ENCODE results near the gene IPO8.

IPO8 gene

GRCh38 chr12:30585877-30586276 is 109.8 kb downstream of the IPO8 start:
- no peak overlapping the region for H3K4me3 ChIP-seq (ENCODE audit: low read depth, low read length)
- in situ Hi-C loops (cut with HindIII; ENCODE audit: low sequenced_read_pairs) = no loop called here
- no peak for TF ChIP-seq CTCF (IDR thresholded peaks at IDR 0.05; ENCODE audit: low read depth, low read length)
- no peak for DNase-seq (ENCODE audit: low read depth, low spot score)

GRCh38 chr12:30582943-30583342 is 112.7 kb downstream of the IPO8 start:
- H3K4me3 ChIP-seq (ENCODE audit: low read depth, low read length) = no peak overlapping the region
- no peak for DNase-seq (ENCODE audit: low read depth, low spot score)
- TF ChIP-seq CTCF (IDR thresholded peaks at IDR 0.05; ENCODE audit: low read depth, low read length) = no peak
- in situ Hi-C loops (cut with HindIII; ENCODE audit: low sequenced_read_pairs) = no loop called here

GRCh38 chr12:30580344-30580743 is 115.3 kb downstream of the IPO8 start:
- DNase-seq (ENCODE audit: low read depth, low spot score) = no peak
- in situ Hi-C loops (cut with HindIII; ENCODE audit: low sequenced_read_pairs) = no loop called here
- H3K4me3 ChIP-seq (ENCODE audit: low read depth, low read length) = no peak overlapping the region
- TF ChIP-seq CTCF (IDR thresholded peaks at IDR 0.05; ENCODE audit: low read depth, low read length) = no peak

All from astrocyte of the spinal cord (primary cell).